Measurements from ENCODE around the gene CD93. TPM values are rescaled to one million over a fixed set of nuclear protein-coding genes. Genes with fewer than 3 reads are reported as not detected.

The CD93 gene
- total RNA-seq, 1 experiment from 2014 or later: not detected

DNA sequence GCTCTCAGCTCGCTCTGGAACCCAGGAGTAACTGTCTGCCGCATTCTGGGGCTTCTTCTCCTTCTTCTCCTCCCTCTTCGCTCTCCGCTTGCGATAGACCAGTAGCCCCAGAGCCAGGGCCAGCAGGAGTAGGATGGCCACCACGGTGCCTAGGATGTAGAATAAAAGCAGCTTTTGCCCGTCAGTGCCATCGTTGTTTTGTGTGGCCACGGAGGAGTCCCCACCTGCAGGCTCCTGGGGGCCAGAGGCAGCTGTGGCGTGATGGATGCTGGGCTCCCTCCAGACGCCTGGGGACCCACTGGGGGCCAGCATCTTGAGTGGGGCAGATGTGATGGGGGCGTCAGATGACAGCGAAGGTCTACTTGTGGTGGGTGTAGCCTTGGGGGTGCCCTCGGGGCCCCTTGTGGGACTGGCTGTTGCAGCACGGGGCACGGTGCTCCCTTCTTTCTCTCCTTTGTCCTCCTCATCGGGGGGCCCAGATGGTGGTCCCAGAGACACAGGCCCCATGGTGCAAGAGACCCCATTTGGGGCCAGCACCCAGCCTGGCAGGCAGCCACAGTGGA lies 1.8 kb downstream of the CD93 start:
- Histone ChIP-seq H4K20me1 (ENCODE audit: low read length) (no peaks in the 10 kb centered on the region), H3K9me2 (replicated peaks; ENCODE audit: low read length) (no peaks in the 10 kb centered on the region), H3K4me1 (ENCODE audit: insufficient read depth, low read length) (no peaks in the 10 kb centered on the region), H3K36me3 (ENCODE audit: low read depth, low read length) (no peaks in the 10 kb centered on the region), H3K4me2 (ENCODE audit: low read length) (no peak overlapping the region), H2AFZ (ENCODE audit: low read length) (no peak overlapping the region), H3K27ac (ENCODE audit: low read length) (no peak overlapping the region), H3K9me3 (ENCODE audit: low read length) (no peaks in the 10 kb centered on the region), H3K9ac (ENCODE audit: low read length) (no peak overlapping the region), H3K4me3 (ENCODE audit: low read length) (no peak overlapping the region), H3K27me3 (ENCODE audit: low read length) (peaks cover 5% of the 10 kb centered on the region; the same call in 1 of the 2 replicates), H3K79me2 (ENCODE audit: low read length) (no peaks in the 10 kb centered on the region), H3F3A (ENCODE audit: low read length, unreplicated experiment) (no peaks in the 10 kb centered on the region)
- no TSS peak for BruUV-seq (replicated peaks)
- ChIA-PET POLR2A (ENCODE audit: unreplicated experiment) (no interaction called here), CTCF (no interaction called here)
- no peak for DNase-seq
- intact Hi-C loops (cut with micrococcal nuclease): no loop called here
- TF ChIP-seq EZH2phosphoT487 (IDR thresholded peaks at IDR 0.05; ENCODE audit: borderline replicate concordance, low read length) (no peak), EZH2 (IDR thresholded peaks at IDR 0.05; ENCODE audit: low read length, unreplicated experiment) (no peak)
- TF ChIP-seq, protein P1, sequence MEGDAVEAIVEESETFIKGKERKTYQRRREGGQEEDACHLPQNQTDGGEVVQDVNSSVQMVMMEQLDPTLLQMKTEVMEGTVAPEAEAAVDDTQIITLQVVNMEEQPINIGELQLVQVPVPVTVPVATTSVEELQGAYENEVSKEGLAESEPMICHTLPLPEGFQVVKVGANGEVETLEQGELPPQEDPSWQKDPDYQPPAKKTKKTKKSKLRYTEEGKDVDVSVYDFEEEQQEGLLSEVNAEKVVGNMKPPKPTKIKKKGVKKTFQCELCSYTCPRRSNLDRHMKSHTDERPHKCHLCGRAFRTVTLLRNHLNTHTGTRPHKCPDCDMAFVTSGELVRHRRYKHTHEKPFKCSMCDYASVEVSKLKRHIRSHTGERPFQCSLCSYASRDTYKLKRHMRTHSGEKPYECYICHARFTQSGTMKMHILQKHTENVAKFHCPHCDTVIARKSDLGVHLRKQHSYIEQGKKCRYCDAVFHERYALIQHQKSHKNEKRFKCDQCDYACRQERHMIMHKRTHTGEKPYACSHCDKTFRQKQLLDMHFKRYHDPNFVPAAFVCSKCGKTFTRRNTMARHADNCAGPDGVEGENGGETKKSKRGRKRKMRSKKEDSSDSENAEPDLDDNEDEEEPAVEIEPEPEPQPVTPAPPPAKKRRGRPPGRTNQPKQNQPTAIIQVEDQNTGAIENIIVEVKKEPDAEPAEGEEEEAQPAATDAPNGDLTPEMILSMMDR (conservative IDR thresholded peaks at IDR 0.05; ENCODE audit: low read depth, low read length): no peak
- no peak for ATAC-seq

DNA sequence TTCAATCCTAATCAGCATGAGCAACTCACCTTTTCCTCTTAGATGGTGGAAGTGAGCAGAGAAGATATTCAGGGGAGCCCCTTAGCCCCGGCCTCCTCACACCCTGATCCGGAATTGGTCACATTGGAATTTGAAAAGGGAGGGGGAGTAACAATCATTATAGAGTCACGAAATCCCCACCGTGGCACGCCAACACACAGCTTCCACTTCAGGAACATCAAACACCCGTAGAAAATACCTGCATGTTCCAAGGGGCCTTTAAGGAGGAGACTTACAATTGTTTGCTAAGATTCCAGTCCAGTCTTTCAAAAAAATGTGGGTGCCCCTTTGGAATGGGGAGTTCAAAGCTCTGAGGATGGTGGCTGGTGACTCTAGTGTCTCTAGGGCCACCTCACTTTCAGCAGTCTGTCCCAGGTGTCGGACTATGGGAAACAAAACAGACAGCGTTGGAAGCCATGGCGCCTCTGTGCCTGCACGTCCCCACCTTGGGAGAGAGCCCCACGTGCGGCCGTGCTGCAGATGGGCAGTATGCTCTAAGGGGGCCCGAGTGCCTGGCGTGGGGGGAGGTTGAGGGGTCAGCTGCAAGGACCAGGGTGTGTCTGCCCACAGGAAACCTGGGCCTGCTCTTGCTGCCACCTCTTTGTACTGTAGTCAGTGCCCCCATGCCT lies 2.4 kb downstream of the CD93 start:
- no peaks in the 10 kb centered on the region for H3K36me3 ChIP-seq (ENCODE audit: low read depth, low read length)
- no peaks in the 10 kb centered on the region for H3K9me2 ChIP-seq (replicated peaks; ENCODE audit: low read length)
- no peaks in the 10 kb centered on the region for H3F3A ChIP-seq (ENCODE audit: low read length, unreplicated experiment)
- no peaks in the 10 kb centered on the region for H3K4me1 ChIP-seq (ENCODE audit: insufficient read depth, low read length)
- ChIA-PET POLR2A (ENCODE audit: unreplicated experiment) (no interaction called here), CTCF (no interaction called here)
- BruUV-seq (replicated peaks): no TSS peak
- ATAC-seq (no peak), DNase-seq (no peak)
- no peak overlapping the region for H3K4me3 ChIP-seq (ENCODE audit: low read length)
- H3K27ac ChIP-seq (ENCODE audit: low read length): no peak overlapping the region
- H3K9me3 ChIP-seq (ENCODE audit: low read length): no peaks in the 10 kb centered on the region
- H3K79me2 ChIP-seq (ENCODE audit: low read length): no peaks in the 10 kb centered on the region
- peaks cover 6% of the 10 kb centered on the region; the same call in 1 of the 2 replicates for H3K27me3 ChIP-seq (ENCODE audit: low read length)
- no peak overlapping the region for H3K4me2 ChIP-seq (ENCODE audit: low read length)
- H4K20me1 ChIP-seq (ENCODE audit: low read length): no peaks in the 10 kb centered on the region
- TF ChIP-seq EZH2phosphoT487 (IDR thresholded peaks at IDR 0.05; ENCODE audit: borderline replicate concordance, low read length) (no peak), EZH2 (IDR thresholded peaks at IDR 0.05; ENCODE audit: low read length, unreplicated experiment) (no peak)
- TF ChIP-seq, protein P1 (conservative IDR thresholded peaks at IDR 0.05; ENCODE audit: low read depth, low read length): no peak
- no peak overlapping the region for H2AFZ ChIP-seq (ENCODE audit: low read length)
- H3K9ac ChIP-seq (ENCODE audit: low read length): no peak overlapping the region
- intact Hi-C loops (cut with micrococcal nuclease): no loop called here

DNA sequence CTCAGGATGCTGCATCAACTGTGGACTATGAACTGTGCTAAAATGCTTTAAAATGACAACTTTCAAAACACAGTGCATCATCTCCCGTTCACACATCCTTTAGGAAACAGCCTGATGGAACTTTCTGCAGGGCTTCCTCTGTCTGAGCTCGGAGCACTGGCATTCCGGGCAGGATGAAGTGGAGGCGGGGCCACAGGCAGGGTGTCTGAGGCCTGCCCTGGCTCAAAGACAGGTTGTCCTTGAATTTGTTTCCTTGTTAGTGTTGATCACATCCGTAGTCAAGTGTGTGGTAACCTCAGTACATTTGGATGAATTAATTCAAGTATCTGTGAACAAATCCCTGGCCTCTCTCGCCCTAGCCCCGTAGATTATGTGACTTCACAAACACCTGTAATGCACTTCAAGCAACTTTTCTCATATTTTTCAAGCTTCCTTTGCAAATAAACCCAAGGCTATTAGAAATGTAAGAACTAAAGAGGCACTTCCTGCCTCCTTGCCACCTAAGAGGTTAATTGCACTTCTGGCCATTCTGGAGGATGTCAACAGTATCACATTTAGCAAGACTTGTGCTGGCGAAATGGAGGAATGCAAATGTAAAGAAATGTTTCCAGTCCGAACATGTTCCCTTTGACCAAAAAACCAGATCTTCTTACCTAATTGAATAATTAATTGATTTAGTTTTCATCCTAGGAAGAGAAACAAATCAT lies 3.1 kb downstream of the CD93 start:
- Histone ChIP-seq H3K9me3 (ENCODE audit: low read length) (no peaks in the 10 kb centered on the region), H3F3A (ENCODE audit: low read length, unreplicated experiment) (no peaks in the 10 kb centered on the region), H2AFZ (ENCODE audit: low read length) (no peak overlapping the region), H3K79me2 (ENCODE audit: low read length) (no peaks in the 10 kb centered on the region), H3K27ac (ENCODE audit: low read length) (no peak overlapping the region), H4K20me1 (ENCODE audit: low read length) (no peaks in the 10 kb centered on the region), H3K9ac (ENCODE audit: low read length) (no peak overlapping the region), H3K27me3 (ENCODE audit: low read length) (peaks cover 9% of the 10 kb centered on the region; the same call in 1 of the 2 replicates), H3K36me3 (ENCODE audit: low read depth, low read length) (no peaks in the 10 kb centered on the region), H3K4me3 (ENCODE audit: low read length) (no peak overlapping the region), H3K4me2 (ENCODE audit: low read length) (no peak overlapping the region), H3K9me2 (replicated peaks; ENCODE audit: low read length) (no peaks in the 10 kb centered on the region), H3K4me1 (ENCODE audit: insufficient read depth, low read length) (no peaks in the 10 kb centered on the region)
- POLR2A ChIA-PET (ENCODE audit: unreplicated experiment): no interaction called here
- BruUV-seq (replicated peaks): no TSS peak
- TF ChIP-seq, protein P1 (conservative IDR thresholded peaks at IDR 0.05; ENCODE audit: low read depth, low read length): no peak
- TF ChIP-seq EZH2 (IDR thresholded peaks at IDR 0.05; ENCODE audit: low read length, unreplicated experiment) (no peak), EZH2phosphoT487 (IDR thresholded peaks at IDR 0.05; ENCODE audit: borderline replicate concordance, low read length) (no peak)
- no peak for ATAC-seq
- CTCF ChIA-PET: no interaction called here
- no peak for DNase-seq
- intact Hi-C loops (cut with micrococcal nuclease): no loop called here
